Muscle layer of colon (tissue), 2 donors: ENCODE data around the gene ZNF22.
A peak's percentile ranks its signal among the peaks of the same experiment; 100 is the strongest.

ENCODE experiments used
- H3K27ac ChIP-seq: one replicate; pipeline ENCODE4 v1.7.0; 2013; ENCODE audit warnings: low read depth, mild to moderate bottlenecking, low read length, moderate library complexity
- H3K27me3 ChIP-seq, 2 donors: one replicate each; pipeline ENCODE4 v1.7.0; 2013; ENCODE audit warnings: low read length in 2 of 2, mild to moderate bottlenecking in 2 of 2; ENCODE audit not compliant: insufficient read depth in 2 of 2, control insufficient read depth in 1 of 2
- H3K36me3 ChIP-seq: one replicate; pipeline ENCODE4 v1.7.0; 2013; ENCODE audit warnings: mild to moderate bottlenecking, low read length; ENCODE audit not compliant: insufficient read depth
- H3K4me1 ChIP-seq: one replicate; pipeline ENCODE4 v1.7.0; 2013; ENCODE audit warnings: mild to moderate bottlenecking, low read length; ENCODE audit not compliant: insufficient read depth
- H3K4me3 ChIP-seq, 2 donors: one replicate each; pipeline ENCODE4 v1.7.0; 2013; ENCODE audit warnings: low read length in 2 of 2, low read depth in 1 of 2, mild to moderate bottlenecking in 1 of 2, moderate library complexity in 1 of 2
- H3K9ac ChIP-seq: one replicate; pipeline ENCODE4 v1.7.0; 2013; ENCODE audit warnings: low read length
- H3K9me3 ChIP-seq: one replicate; pipeline ENCODE4 v1.7.0; 2013; ENCODE audit warnings: mild to moderate bottlenecking, low read length
- donor health status: abdominal sarcoma.
- donor health status: Adenocarcinoma of cecum.

Gene ZNF22

GRCh38 chr10:44986670-44987069 lies 14.1 kb upstream of the ZNF22 start:
- peaks cover 30% of the 10 kb centered on the region for H3K36me3 ChIP-seq
- peak overlapping the region; percentile 63 for H3K27ac ChIP-seq
- no peak overlapping the region for H3K9ac ChIP-seq
- H3K27me3 ChIP-seq, result no peaks in the 10 kb centered on the region
- peaks cover 14% of the 10 kb centered on the region for H3K4me1 ChIP-seq
- H3K4me3 ChIP-seq, result no peak overlapping the region
- H3K9me3 ChIP-seq, result no peaks in the 10 kb centered on the region

- peaks cover 41% of the 10 kb centered on the region for H3K36me3 ChIP-seq
- H3K4me1 ChIP-seq, result peaks cover 6% of the 10 kb centered on the region
- H3K27ac ChIP-seq, result no peak overlapping the region
- H3K4me3 ChIP-seq, result no peak overlapping the region
- H3K9ac ChIP-seq, result no peak overlapping the region
- no peaks in the 10 kb centered on the region for H3K9me3 ChIP-seq
- no peaks in the 10 kb centered on the region for H3K27me3 ChIP-seq
These were observed 11.7 kb upstream of the ZNF22 start for GRCh38 chr10:44988957-44989585.

GRCh38 chr10:44989597-44990301 lies 11.0 kb upstream of the ZNF22 start:
- H3K27ac ChIP-seq, result no peak overlapping the region
- H3K9me3 ChIP-seq, result no peaks in the 10 kb centered on the region
- peaks cover 6% of the 10 kb centered on the region for H3K4me1 ChIP-seq
- H3K27me3 ChIP-seq, result no peaks in the 10 kb centered on the region
- peaks cover 41% of the 10 kb centered on the region for H3K36me3 ChIP-seq
- no peak overlapping the region for H3K4me3 ChIP-seq
- H3K9ac ChIP-seq, result no peak overlapping the region

- Histone ChIP-seq H3K27me3 (no peaks in the 10 kb centered on the region), H3K9me3 (no peaks in the 10 kb centered on the region), H3K27ac (no peak overlapping the region), H3K4me1 (peaks cover 10% of the 10 kb centered on the region), H3K9ac (no peak overlapping the region), H3K4me3 (no peak overlapping the region), H3K36me3 (peaks cover 36% of the 10 kb centered on the region)
These were observed 10.4 kb upstream of the ZNF22 start for GRCh38 chr10:44990302-44990655.

GRCh38 chr10:44990965-44991364 lies 9.8 kb upstream of the ZNF22 start:
- no peak overlapping the region for H3K27ac ChIP-seq
- H3K4me3 ChIP-seq, result no peak overlapping the region
- H3K27me3 ChIP-seq, result no peaks in the 10 kb centered on the region
- no peak overlapping the region for H3K9ac ChIP-seq
- H3K36me3 ChIP-seq, result peaks cover 34% of the 10 kb centered on the region
- no peaks in the 10 kb centered on the region for H3K9me3 ChIP-seq
- peaks cover 16% of the 10 kb centered on the region for H3K4me1 ChIP-seq

GRCh38 chr10:44991571-44991970 lies 9.2 kb upstream of the ZNF22 start:
- H3K27ac ChIP-seq, result peak overlapping the region; percentile 37
- H3K36me3 ChIP-seq, result peaks cover 34% of the 10 kb centered on the region
- H3K9me3 ChIP-seq, result no peaks in the 10 kb centered on the region
- H3K9ac ChIP-seq, result no peak overlapping the region
- no peaks in the 10 kb centered on the region for H3K27me3 ChIP-seq
- peaks cover 17% of the 10 kb centered on the region for H3K4me1 ChIP-seq
- no peak overlapping the region for H3K4me3 ChIP-seq

- H3K27me3 ChIP-seq, result no peaks in the 10 kb centered on the region
- H3K27ac ChIP-seq, result no peak overlapping the region
- H3K9ac ChIP-seq, result no peak overlapping the region
- peaks cover 23% of the 10 kb centered on the region for H3K4me1 ChIP-seq
- peaks cover 34% of the 10 kb centered on the region for H3K36me3 ChIP-seq
- no peaks in the 10 kb centered on the region for H3K9me3 ChIP-seq
- H3K4me3 ChIP-seq, result no peak overlapping the region
These were observed 8.5 kb upstream of the ZNF22 start for GRCh38 chr10:44992070-44992731.

GRCh38 chr10:44992732-44993225 lies 7.9 kb upstream of the ZNF22 start:
- Histone ChIP-seq H3K36me3 (peaks cover 34% of the 10 kb centered on the region), H3K9me3 (no peaks in the 10 kb centered on the region), H3K4me3 (no peak overlapping the region), H3K9ac (no peak overlapping the region), H3K4me1 (peaks cover 27% of the 10 kb centered on the region), H3K27ac (no peak overlapping the region), H3K27me3 (no peaks in the 10 kb centered on the region)

GRCh38 chr10:44993226-44993921 lies 7.3 kb upstream of the ZNF22 start:
- Histone ChIP-seq H3K9ac (no peak overlapping the region), H3K36me3 (peaks cover 34% of the 10 kb centered on the region), H3K4me1 (peaks cover 27% of the 10 kb centered on the region), H3K27me3 (no peaks in the 10 kb centered on the region), H3K9me3 (no peaks in the 10 kb centered on the region), H3K27ac (no peak overlapping the region), H3K4me3 (no peak overlapping the region)

- H3K9me3 ChIP-seq, result no peaks in the 10 kb centered on the region
- H3K27ac ChIP-seq, result no peak overlapping the region
- H3K27me3 ChIP-seq, result no peaks in the 10 kb centered on the region
- no peak overlapping the region for H3K4me3 ChIP-seq
- H3K36me3 ChIP-seq, result peaks cover 33% of the 10 kb centered on the region
- no peak overlapping the region for H3K9ac ChIP-seq
- peaks cover 27% of the 10 kb centered on the region for H3K4me1 ChIP-seq
These were observed 6.6 kb upstream of the ZNF22 start for GRCh38 chr10:44993922-44994751.
